Neutrophil (primary cell): Measurements from ENCODE around the gene NDC1.
"Not testable (repeated sequence)": the region's sequence is repeated elsewhere in the genome, so short reads cannot be mapped to it uniquely, and the experiment has no call there.

Experiments used
- H3K27ac ChIP-seq: fragments of 200-600 bp; sonication (generic); 2 replicates; pipeline ENCODE4 v1.5.1; 2016; ENCODE audit warnings: mild to moderate bottlenecking, moderate library complexity
- H3K27me3 ChIP-seq: fragments of 200-600 bp; sonication (generic); 2 replicates; pipeline ENCODE4 v1.6.0; 2016; ENCODE audit warnings: mild to moderate bottlenecking
- H3K36me3 ChIP-seq: fragments of 200-600 bp; sonication (generic); 2 replicates; pipeline ENCODE4 v1.5.1; 2017
- H3K4me1 ChIP-seq, 2 experiments: fragments of 200-600 bp in 1 of 2; sonication (generic) in 1 of 2; 1 replicate in 1 of 2; 2 replicates in 1 of 2; pipeline versions ENCODE4 v1.5.1 to v1.6.1; 2013 to 2016; ENCODE audit warnings: low read depth in 1 of 2, low read length in 1 of 2, mild to moderate bottlenecking in 1 of 2, moderate library complexity in 1 of 2; ENCODE audit not compliant: control insufficient read depth in 1 of 2, insufficient read depth in 1 of 2
- H3K4me3 ChIP-seq, 2 experiments: fragments of 200-600 bp in 1 of 2; sonication (generic) in 1 of 2; 1 replicate in 1 of 2; 2 replicates in 1 of 2; pipeline ENCODE4 v1.5.1; 2013 to 2016; ENCODE audit warnings: low read depth in 1 of 2, low read length in 1 of 2, mild to moderate bottlenecking in 1 of 2, moderate library complexity in 1 of 2
- H3K9me3 ChIP-seq: fragments of 200-600 bp; sonication (generic); 2 replicates; pipeline ENCODE4 v1.5.1; 2016
- CTCF ChIP-seq: fragments of 200-600 bp; sonication (generic); IDR thresholded peaks from 2 replicates; pipeline ENCODE4 v1.5.1; 2016; ENCODE audit warnings: antibody characterized with exemption

The NDC1 gene

GRCh38 chr1:53819387-53819786 lies 18.7 kb downstream of the NDC1 start:
- no peaks in the 10 kb centered on the region for H3K9me3 ChIP-seq
- no peaks in the 10 kb centered on the region for H3K27me3 ChIP-seq
- H3K27ac ChIP-seq: no peak overlapping the region
- no peak overlapping the region for H3K4me3 ChIP-seq
- H3K4me1 ChIP-seq: peaks cover 0 to 5% of the 10 kb centered on the region in 2 experiments
- peaks cover 14% of the 10 kb centered on the region for H3K36me3 ChIP-seq
- TF ChIP-seq CTCF: no peak

GRCh38 chr1:53816584-53816983 lies 21.5 kb downstream of the NDC1 start:
- not testable (repeated sequence) for H3K9me3 ChIP-seq, H3K4me3 ChIP-seq, H3K27me3 ChIP-seq, H3K27ac ChIP-seq, H3K4me1 ChIP-seq
- H3K36me3 ChIP-seq: peaks cover 13% of the 10 kb centered on the region

- not testable (repeated sequence) for H3K4me1 ChIP-seq, H3K4me3 ChIP-seq, H3K27ac ChIP-seq, H3K27me3 ChIP-seq, H3K9me3 ChIP-seq
- peaks cover 13% of the 10 kb centered on the region for H3K36me3 ChIP-seq
Observed at GRCh38 chr1:53815484-53815883, 22.6 kb downstream of the NDC1 start.

- Histone ChIP-seq H3K9me3 (no peaks in the 10 kb centered on the region), H3K27me3 (no peaks in the 10 kb centered on the region), H3K4me3 (no peak overlapping the region), H3K36me3 (peaks cover 2% of the 10 kb centered on the region), H3K4me1 (no peaks in the 10 kb centered on the region), H3K27ac (no peak overlapping the region)
- no peak for TF ChIP-seq CTCF
Observed at GRCh38 chr1:53811414-53811851, 26.7 kb downstream of the NDC1 start.

GRCh38 chr1:53810497-53810896 lies 27.6 kb downstream of the NDC1 start:
- Histone ChIP-seq H3K27me3 (no peaks in the 10 kb centered on the region), H3K4me3 (no peak overlapping the region), H3K36me3 (peaks cover 8% of the 10 kb centered on the region), H3K27ac (no peak overlapping the region), H3K4me1 (no peaks in the 10 kb centered on the region), H3K9me3 (no peaks in the 10 kb centered on the region)
- no peak for TF ChIP-seq CTCF

- no peaks in the 10 kb centered on the region for H3K27me3 ChIP-seq
- no peak for TF ChIP-seq CTCF
Observed at GRCh38 chr1:53810007-53810406, 28.1 kb downstream of the NDC1 start.

GRCh38 chr1:53807916-53808315 lies 30.2 kb downstream of the NDC1 start:
- no peaks in the 10 kb centered on the region for H3K27me3 ChIP-seq
- peaks cover 20% of the 10 kb centered on the region for H3K36me3 ChIP-seq
- H3K4me1 ChIP-seq: no peaks in the 10 kb centered on the region
- H3K9me3 ChIP-seq: no peaks in the 10 kb centered on the region
- H3K4me3 ChIP-seq: no peak overlapping the region
- no peak for TF ChIP-seq CTCF
- H3K27ac ChIP-seq: no peak overlapping the region

More at GRCh38 chr1:53810007-53810406, 28.1 kb downstream of the NDC1 start:
- no peak overlapping the region for H3K27ac ChIP-seq
- no peaks in the 10 kb centered on the region for H3K4me1 ChIP-seq
- no peaks in the 10 kb centered on the region for H3K9me3 ChIP-seq
- no peak overlapping the region for H3K4me3 ChIP-seq
- H3K36me3 ChIP-seq: peaks cover 13% of the 10 kb centered on the region
